Activated naive CD8-positive, alpha-beta T cell treated with anti-CD3 and anti-CD28 coated beads for 36 hours (primary cell): ENCODE measurements around the gene KREMEN1. TPM values are rescaled to one million over a fixed set of nuclear protein-coding genes. Genes with fewer than 3 reads are reported as not detected.

Source experiments
- DNase-seq: peaks from one replicate; pipeline ENCODE4 v3.0.0; 2021
- H3K27ac Mint-ChIP-seq: one replicate; pipeline ENCODE4 v1.8.0; 2022; ENCODE audit warnings: mild to moderate bottlenecking, moderate library complexity, mixed read lengths
- H3K27me3 Mint-ChIP-seq: one replicate; pipeline ENCODE4 v1.8.0; 2022; ENCODE audit warnings: mild to moderate bottlenecking, mixed read lengths
- H3K36me3 Mint-ChIP-seq: one replicate; pipeline ENCODE4 v1.8.0; 2021; ENCODE audit warnings: mild to moderate bottlenecking, mixed read lengths
- H3K4me1 Mint-ChIP-seq: one replicate; pipeline ENCODE4 v1.8.0; 2021; ENCODE audit warnings: mixed read lengths
- H3K4me3 Mint-ChIP-seq: one replicate; pipeline ENCODE4 v1.8.0; 2022; ENCODE audit warnings: mild to moderate bottlenecking, moderate library complexity, mixed read lengths
- H3K9me3 Mint-ChIP-seq: one replicate; pipeline ENCODE4 v1.8.0; 2022; ENCODE audit warnings: mixed read lengths
- total RNA-seq, 2 experiments: library from RNA; stranded (reverse); gene quantifications; one replicate each; pipeline ENCODE4 v1.2.3, GENCODE V29; 2021

KREMEN1 gene
- total RNA-seq, 2 experiments from 2014 or later = 0.28 to 0.29 TPM

- Mint-ChIP-seq H3K27ac (no peak overlapping the region), H3K27me3 (peaks cover 19% of the 10 kb centered on the region), H3K36me3 (peaks cover 4% of the 10 kb centered on the region), H3K4me3 (no peak overlapping the region), H3K9me3 (no peaks in the 10 kb centered on the region), H3K4me1 (no peaks in the 10 kb centered on the region)
- no peak for DNase-seq
Measured at GRCh38 chr22:29195964-29196666, 123.3 kb downstream of the KREMEN1 start.

- peaks cover 8% of the 10 kb centered on the region for H3K4me1 Mint-ChIP-seq
- H3K27ac Mint-ChIP-seq = no peak overlapping the region
- peaks cover 29% of the 10 kb centered on the region for H3K27me3 Mint-ChIP-seq
- peaks cover 4% of the 10 kb centered on the region for H3K36me3 Mint-ChIP-seq
- no peak overlapping the region for H3K4me3 Mint-ChIP-seq
- no peak for DNase-seq
- no peaks in the 10 kb centered on the region for H3K9me3 Mint-ChIP-seq
Measured at GRCh38 chr22:29197096-29197495, 124.3 kb downstream of the KREMEN1 start.

GRCh38 chr22:29198240-29198639 lies 125.4 kb downstream of the KREMEN1 start:
- Mint-ChIP-seq H3K27ac (no peak overlapping the region), H3K9me3 (no peaks in the 10 kb centered on the region), H3K4me1 (peaks cover 18% of the 10 kb centered on the region), H3K4me3 (no peak overlapping the region), H3K36me3 (peaks cover 4% of the 10 kb centered on the region), H3K27me3 (peaks cover 31% of the 10 kb centered on the region)
- no peak for DNase-seq

DNA sequence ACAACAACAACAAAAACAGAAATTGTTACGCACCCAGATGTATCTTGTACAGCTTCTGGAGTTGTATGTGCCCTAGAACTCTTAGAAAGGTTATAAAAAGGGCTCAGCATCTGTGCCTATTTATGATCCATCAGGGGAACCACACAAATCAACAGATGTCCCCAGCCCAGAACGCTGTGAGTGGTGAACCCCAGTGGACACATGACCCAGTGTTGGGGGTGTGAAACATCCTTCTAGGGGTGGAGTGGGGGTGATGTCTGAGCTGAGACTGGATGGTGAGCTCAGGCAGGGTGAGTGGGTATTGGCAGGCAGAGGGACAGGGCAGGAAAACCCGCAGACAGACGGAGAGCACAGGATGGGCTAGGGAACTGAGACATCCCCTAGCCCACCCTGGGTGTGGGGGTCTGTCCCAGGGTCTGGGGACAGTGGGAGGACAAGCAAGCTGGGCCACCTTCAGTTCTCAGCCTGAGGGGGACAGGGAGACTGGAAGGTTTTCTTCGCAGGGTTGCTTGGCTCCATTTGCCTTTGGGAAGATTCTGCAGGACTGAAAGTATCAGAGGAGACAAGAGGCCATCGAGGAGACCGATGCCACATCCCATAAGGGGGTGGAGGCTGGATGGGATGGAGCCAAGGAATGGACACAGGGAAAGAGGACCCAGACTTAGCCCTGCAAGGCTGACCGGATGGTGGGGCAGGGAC lies 127.0 kb downstream of the KREMEN1 start:
- Mint-ChIP-seq H3K36me3 (peaks cover 4% of the 10 kb centered on the region), H3K27me3 (peaks cover 41% of the 10 kb centered on the region), H3K27ac (no peak overlapping the region), H3K4me1 (peaks cover 22% of the 10 kb centered on the region), H3K4me3 (no peak overlapping the region), H3K9me3 (no peaks in the 10 kb centered on the region)
- no peak for DNase-seq

GRCh38 chr22:29200901-29201300 lies 128.1 kb downstream of the KREMEN1 start:
- Mint-ChIP-seq H3K4me3 (no peak overlapping the region), H3K36me3 (no peaks in the 10 kb centered on the region), H3K4me1 (peaks cover 22% of the 10 kb centered on the region), H3K27ac (no peak overlapping the region), H3K9me3 (no peaks in the 10 kb centered on the region), H3K27me3 (peaks cover 44% of the 10 kb centered on the region)
- DNase-seq = no peak

- H3K27me3 Mint-ChIP-seq = peaks cover 50% of the 10 kb centered on the region
- H3K27ac Mint-ChIP-seq = no peak overlapping the region
Measured at GRCh38 chr22:29201782-29202181, 128.9 kb downstream of the KREMEN1 start.

DNA sequence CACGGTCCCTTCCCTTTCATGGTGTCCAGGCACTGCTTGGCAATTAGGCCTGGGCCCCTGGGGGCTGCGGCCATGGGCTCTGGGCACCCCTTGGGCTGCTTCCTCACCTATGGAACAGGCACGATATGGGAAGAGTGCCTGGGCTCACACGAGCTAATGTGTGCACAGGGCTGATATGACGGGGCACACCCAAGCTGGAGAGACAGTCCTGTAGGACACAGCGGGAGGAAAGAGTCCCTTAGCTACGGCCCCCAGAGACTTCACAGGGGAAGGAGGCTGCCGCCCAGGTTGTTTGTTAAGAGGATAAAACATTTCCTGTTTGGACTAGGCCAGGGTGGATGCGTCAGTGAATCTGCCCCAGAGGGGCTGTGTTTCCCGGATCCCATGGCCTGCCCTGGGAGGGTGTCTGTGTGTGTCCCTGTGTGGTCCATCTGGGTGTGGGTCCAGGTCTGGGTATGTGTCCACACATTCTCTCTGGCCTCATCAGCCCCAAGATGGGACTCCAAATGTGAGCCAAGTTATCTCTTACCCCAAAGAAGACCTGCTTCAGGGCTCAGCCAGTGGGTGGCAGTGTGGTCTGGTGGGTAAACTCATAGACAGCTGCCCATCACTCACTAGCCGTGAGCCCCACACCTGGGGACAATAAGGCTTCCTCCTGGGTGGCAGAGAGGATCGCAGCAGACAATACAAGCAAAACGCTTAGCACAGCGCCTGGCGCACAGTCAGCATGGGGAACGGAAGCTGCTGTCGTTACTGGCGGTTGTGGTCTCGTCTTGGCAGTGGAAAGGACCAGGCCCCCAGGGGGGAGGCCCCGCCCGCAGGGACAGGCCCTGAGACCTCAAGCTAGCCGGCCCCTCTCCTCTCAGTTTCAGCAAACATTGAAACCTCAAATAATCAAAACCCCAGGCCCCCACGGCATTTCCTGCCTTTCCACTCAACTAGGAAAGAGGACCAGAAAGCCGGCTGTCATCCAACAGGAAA lies 129.7 kb downstream of the KREMEN1 start:
- peak; percentile 78 for DNase-seq
- H3K4me3 Mint-ChIP-seq = no peak overlapping the region
- no peaks in the 10 kb centered on the region for H3K9me3 Mint-ChIP-seq
- H3K4me1 Mint-ChIP-seq = peaks cover 22% of the 10 kb centered on the region
- H3K36me3 Mint-ChIP-seq = no peaks in the 10 kb centered on the region
- H3K27me3 Mint-ChIP-seq = peaks cover 58% of the 10 kb centered on the region
- peak overlapping the region; percentile 43 for H3K27ac Mint-ChIP-seq

More at GRCh38 chr22:29201782-29202181, 128.9 kb downstream of the KREMEN1 start:
- Mint-ChIP-seq H3K36me3 (no peaks in the 10 kb centered on the region), H3K9me3 (no peaks in the 10 kb centered on the region), H3K4me3 (no peak overlapping the region), H3K4me1 (peaks cover 22% of the 10 kb centered on the region)
- DNase-seq = no peak

DNA sequence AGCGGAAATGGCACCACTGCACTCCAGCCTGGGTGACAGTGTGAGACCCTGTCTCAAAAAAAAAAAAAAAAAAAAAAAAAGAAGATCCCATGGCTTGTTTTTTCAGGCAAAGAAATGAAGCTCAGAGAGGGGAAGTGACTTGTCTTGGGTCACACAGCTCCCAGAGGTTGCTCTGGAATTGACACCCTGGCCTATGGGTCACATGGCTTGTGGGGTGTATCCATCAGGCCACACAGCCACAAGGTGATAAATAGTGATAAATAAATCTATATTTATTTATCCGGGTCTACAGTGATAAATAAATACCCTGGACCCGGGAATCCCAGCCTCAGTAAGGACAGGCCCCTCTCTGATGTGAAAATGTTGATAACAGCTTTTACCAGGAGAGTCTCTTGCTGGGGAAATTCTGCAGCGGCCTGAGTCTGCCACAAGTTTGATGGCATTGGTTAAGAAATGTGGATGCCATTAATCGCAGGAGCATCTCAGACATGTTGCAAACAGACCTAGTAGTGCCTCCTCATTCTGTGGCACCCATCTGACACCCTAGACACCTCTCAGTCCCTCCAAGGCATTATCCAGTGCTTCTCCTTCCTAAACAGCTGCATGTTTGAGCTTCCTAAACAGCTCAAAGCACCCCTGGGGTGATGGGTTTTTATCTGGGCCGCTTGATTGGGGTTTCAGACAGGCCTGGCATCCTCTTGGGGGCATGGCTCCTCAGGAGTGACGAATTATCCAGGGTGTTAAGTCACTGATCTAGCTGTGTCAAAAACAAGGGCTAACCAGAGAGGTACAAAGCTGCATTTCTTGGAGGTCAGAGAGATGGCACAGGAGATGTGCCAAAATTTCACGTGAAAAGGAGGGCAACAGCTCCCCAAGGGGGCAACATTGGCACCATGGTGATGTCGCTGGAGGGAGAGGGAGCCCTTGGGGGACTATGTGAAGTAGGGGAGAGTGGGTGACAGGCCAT lies 130.9 kb downstream of the KREMEN1 start:
- no peaks in the 10 kb centered on the region for H3K9me3 Mint-ChIP-seq
- DNase-seq = no peak
- no peak overlapping the region for H3K4me3 Mint-ChIP-seq
- H3K27ac Mint-ChIP-seq = no peak overlapping the region
- H3K27me3 Mint-ChIP-seq = peaks cover 69% of the 10 kb centered on the region
- H3K36me3 Mint-ChIP-seq = no peaks in the 10 kb centered on the region
- H3K4me1 Mint-ChIP-seq = peaks cover 22% of the 10 kb centered on the region

GRCh38 chr22:29204455-29205183 lies 131.8 kb downstream of the KREMEN1 start:
- DNase-seq = no peak
- Mint-ChIP-seq H3K4me3 (no peak overlapping the region), H3K27me3 (peaks cover 68% of the 10 kb centered on the region), H3K36me3 (no peaks in the 10 kb centered on the region), H3K4me1 (peaks cover 22% of the 10 kb centered on the region), H3K27ac (no peak overlapping the region), H3K9me3 (no peaks in the 10 kb centered on the region)

DNA sequence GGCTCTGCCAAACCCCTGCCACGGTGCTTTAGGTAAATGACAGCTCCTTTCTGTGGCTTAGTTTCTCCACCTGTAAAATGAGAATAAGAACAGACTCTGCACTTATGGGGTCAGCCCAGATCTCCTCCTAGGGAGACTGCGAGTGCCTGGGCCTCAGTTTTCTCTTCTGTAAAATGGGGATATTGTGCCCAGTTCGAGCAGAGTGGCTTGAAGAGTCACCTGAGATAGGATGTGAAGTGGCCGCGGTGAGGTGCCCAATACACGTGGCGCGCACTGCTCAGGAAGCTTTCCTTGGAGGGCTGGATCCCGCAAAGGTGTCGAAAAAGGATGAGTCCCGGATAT lies 132.4 kb downstream of the KREMEN1 start:
- H3K4me3 Mint-ChIP-seq = peak overlapping the region; percentile 34
- H3K36me3 Mint-ChIP-seq = no peaks in the 10 kb centered on the region
- no peak overlapping the region for H3K27ac Mint-ChIP-seq
- peaks cover 22% of the 10 kb centered on the region for H3K4me1 Mint-ChIP-seq
- H3K9me3 Mint-ChIP-seq = no peaks in the 10 kb centered on the region
- DNase-seq = no peak
- H3K27me3 Mint-ChIP-seq = peaks cover 62% of the 10 kb centered on the region

DNA sequence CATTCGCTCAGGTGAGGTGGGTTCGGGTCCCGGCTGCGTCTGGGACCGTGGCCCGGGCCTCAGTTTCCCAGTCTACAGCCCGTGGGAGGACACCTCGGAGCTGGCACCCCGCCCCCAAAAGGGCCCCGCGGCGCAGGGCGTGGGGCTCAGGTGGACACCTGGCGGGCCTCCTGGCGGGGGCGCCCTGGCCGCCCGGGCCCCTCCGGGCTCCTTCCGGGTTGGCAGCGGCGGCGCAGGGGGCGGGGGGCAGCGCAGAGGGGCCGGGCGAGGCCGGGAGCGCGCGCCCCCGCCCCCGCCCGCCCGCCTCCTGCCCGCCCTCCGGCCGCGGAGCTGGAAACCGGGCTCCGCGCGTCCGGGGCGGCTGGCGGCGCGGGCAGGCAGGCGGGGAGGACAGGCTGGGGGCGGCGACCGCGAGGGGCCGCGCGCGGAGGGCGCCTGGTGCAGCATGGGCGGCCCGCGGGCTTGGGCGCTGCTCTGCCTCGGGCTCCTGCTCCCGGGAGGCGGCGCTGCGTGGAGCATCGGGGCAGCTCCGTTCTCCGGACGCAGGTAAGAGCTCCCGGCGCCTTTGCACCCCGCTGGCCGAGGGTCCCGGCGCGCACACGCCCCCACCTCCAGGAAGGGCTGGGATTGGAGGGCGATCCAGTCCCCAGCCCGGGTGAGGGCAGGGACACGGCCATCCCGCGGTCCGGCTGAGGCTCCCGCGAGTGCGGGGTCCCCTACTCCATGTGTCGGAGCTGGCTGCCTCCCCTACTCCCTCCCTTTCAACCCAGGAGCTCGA lies 132.9 kb downstream of the KREMEN1 start, which contains the start of gene EMID1:
TSS of gene EMID1 (plus strand) at position 303 of the 778 bp plus-strand sequence. CDS start at position 446, 143 bp downstream.
- Mint-ChIP-seq H3K4me1 (peaks cover 22% of the 10 kb centered on the region), H3K4me3 (peak within 1 kb of the TSS; percentile 39), H3K27me3 (peaks cover 56% of the 10 kb centered on the region)

DNA sequence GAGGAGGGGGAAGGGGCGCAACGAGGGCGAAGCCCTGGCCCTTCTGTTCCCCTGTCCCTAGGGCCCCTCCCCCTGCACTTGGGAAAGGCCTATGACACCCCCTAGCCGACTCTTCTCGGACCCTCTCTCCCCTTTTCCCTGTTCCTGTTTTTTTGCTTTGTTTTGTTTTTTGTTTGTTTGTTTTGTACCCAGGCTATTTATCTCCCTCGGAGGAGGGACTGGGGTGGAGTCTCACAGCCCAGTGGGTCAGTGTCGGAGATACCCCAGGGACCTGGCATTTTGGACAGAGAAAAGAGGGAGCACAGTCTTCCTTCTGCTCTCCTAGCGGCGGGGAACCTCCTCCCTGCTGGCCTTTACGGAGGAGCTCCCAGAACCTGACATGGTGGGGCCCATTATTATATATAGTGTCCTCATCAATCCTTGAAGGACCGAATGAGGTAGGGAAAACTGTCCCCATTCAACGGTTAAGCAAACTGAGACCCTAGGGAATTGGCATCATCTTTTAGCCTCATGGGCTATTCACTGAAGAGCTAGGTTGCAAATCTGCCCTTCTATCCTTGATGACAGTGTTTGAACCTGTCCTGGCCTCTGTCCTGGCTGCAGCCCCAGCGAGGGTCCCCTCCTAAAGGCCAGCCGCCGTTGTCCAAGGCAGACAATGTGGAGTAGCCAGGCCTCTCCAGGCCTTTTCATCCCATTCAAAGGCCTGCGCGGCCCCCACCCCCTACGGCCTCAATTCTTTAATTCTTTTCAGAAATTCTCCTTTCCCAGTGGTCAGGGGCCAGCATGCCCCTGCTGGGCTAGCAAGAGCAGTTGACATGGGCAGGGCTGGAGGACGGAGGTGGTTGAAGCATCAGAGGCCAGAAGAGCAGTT lies 133.8 kb downstream of the KREMEN1 start:
- H3K27me3 Mint-ChIP-seq = peaks cover 48% of the 10 kb centered on the region
- H3K4me1 Mint-ChIP-seq = peaks cover 18% of the 10 kb centered on the region
- H3K36me3 Mint-ChIP-seq = no peaks in the 10 kb centered on the region
- DNase-seq = no peak
- peak overlapping the region; percentile 39 for H3K4me3 Mint-ChIP-seq
- H3K9me3 Mint-ChIP-seq = no peaks in the 10 kb centered on the region
- H3K27ac Mint-ChIP-seq = no peak overlapping the region

More for the DNA sequence above, 132.9 kb downstream of the KREMEN1 start, which contains the start of gene EMID1:
- DNase-seq = peak; percentile 40
- Mint-ChIP-seq H3K36me3 (no peaks in the 10 kb centered on the region), H3K9me3 (no peaks in the 10 kb centered on the region), H3K27ac (no peak within 1 kb of the TSS)
